GM12865 (cell line): ENCODE data around the gene SLC39A11.

Experiments
- DNase-seq: peaks from one replicate; pipeline ENCODE4 v3.0.0; 2010; ENCODE audit warnings: low read depth
- H3K4me3 ChIP-seq: 2 replicates; pipeline ENCODE4 v1.5.1; 2011; ENCODE audit warnings: mild to moderate bottlenecking, low read depth, low read length, control low read depth
- CTCF ChIP-seq: IDR thresholded peaks from 2 replicates; pipeline ENCODE4 v1.5.1; 2011; ENCODE audit warnings: low read length, control low read depth, low read depth, inconsistent platforms; ENCODE audit not compliant: insufficient read depth; ENCODE audit errors: missing control alignments

Gene SLC39A11

GRCh38 chr17:72732893-72733618 is 359.4 kb downstream of the SLC39A11 start:
- TF ChIP-seq CTCF = no peak
- DNase-seq = no peak
- H3K4me3 ChIP-seq = no peak overlapping the region

- DNase-seq = no peak
- no peak overlapping the region for H3K4me3 ChIP-seq
- TF ChIP-seq CTCF = no peak
Observed at GRCh38 chr17:72730077-72730476, 362.4 kb downstream of the SLC39A11 start.

- peak; percentile 86 for DNase-seq
- H3K4me3 ChIP-seq = peak overlapping the region; percentile 44
- TF ChIP-seq CTCF = peak; percentile 5
Observed at GRCh38 chr17:72726936-72727335, 365.6 kb downstream of the SLC39A11 start.

- no peak overlapping the region for H3K4me3 ChIP-seq
- peak; percentile 76 for DNase-seq
- peak; percentile 92 for TF ChIP-seq CTCF
Observed at GRCh38 chr17:72725433-72726068, 366.9 kb downstream of the SLC39A11 start.

- H3K4me3 ChIP-seq = no peak overlapping the region
- no peak for DNase-seq
- TF ChIP-seq CTCF = no peak
Observed at GRCh38 chr17:72724267-72724666, 368.2 kb downstream of the SLC39A11 start.

- DNase-seq = no peak
- H3K4me3 ChIP-seq = no peak overlapping the region
- no peak for TF ChIP-seq CTCF
Observed at GRCh38 chr17:72723711-72724110, 368.8 kb downstream of the SLC39A11 start.
